ENCODE data around the gene WDR53. TPM values are rescaled to one million over a fixed set of nuclear protein-coding genes. Genes with fewer than 3 reads are reported as not detected.
A peak's percentile ranks its signal among the peaks of the same experiment; 100 is the strongest.

WDR53 gene
- total and polyA plus RNA-seq, 9 of the 15 experiments (the other 6 are each of a cell fraction or from before 2014, with no cell fraction given) = 13.0 to 34.5 (median 20.9) TPM

DNA sequence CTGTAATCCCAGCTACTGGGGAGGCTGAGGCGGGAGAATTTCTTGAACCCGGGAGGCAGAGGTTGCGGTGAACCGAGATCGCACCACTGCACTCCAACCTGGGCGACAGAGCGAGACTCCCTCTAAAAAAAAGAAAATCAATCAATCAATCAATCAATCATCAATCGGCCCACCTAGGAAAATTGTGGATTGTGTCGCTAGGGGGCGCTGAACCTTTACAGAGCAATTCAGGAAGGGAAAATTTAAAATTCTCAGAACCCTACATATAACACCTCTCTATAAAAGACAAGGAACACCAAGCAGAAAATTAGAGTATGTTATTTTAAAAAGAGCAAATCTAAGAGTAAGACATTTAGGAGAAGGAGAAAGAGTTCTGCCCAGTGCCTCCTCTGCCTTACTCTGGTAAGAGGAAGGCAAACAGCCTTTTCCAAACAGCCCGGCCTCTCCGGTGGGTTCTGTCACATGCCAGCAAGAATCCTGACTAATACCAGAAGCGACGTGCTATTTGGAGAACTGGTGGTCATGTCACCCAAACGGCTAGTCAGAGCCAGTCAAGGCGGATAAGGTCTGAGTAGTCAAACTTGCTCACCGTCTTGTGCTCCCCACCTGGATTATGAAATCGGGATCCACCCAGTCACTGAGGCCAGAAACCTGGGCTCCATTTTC lies 30.9 kb downstream of the WDR53 start:
- DNase-seq (ENCODE audit: extremely low read depth in 1 of 4, low spot score in 3 of 4) (peak; percentile 32 to 44 (median 39)), FAIRE-seq (peak; percentile 40), ATAC-seq (peak; percentile 45)
- Histone ChIP-seq H4K20me1 (replicated peaks; ENCODE audit: control insufficient read depth, insufficient read depth, low read length) (no peaks in the 10 kb centered on the region), H3K9me1 (ENCODE audit: control insufficient read depth, insufficient read depth, low read length) (no peaks in the 10 kb centered on the region), H3K4me1 (replicated peaks in 1 of 2; ENCODE audit: control insufficient read depth in 2 of 2, insufficient read depth in 2 of 2, low read length in 2 of 2) (peaks cover 4 to 13% of the 10 kb centered on the region in 2 experiments; a peak in 2 of 5 replicates), H3K79me2 (ENCODE audit: control insufficient read depth, insufficient read depth, low read length) (no peaks in the 10 kb centered on the region), H3K4me2 (ENCODE audit: insufficient read depth, low read length) (peak overlapping the region; percentile 35; the same call in 1 of the 2 replicates), H3K36me3 (ENCODE audit: control insufficient read depth, insufficient read depth, low read length) (no peaks in the 10 kb centered on the region), H3K9ac (ENCODE audit: insufficient read depth in 1 of 2, low read depth in 2 of 2, low read length in 2 of 2) (no peak overlapping the region), H3K4me3 (no peak overlapping the region), H3K27me3 (ENCODE audit: control insufficient read depth in 2 of 2, insufficient read depth in 2 of 2, low read length in 2 of 2) (no peaks in the 10 kb centered on the region), H3K27ac (ENCODE audit: extremely low read depth, low read depth, low read length) (no peak overlapping the region), H2AFZ (ENCODE audit: low read depth, low read length) (peak overlapping the region; percentile 88), H3K9me3 (replicated peaks; ENCODE audit: control insufficient read depth, insufficient read depth, low read depth, low read length) (no peaks in the 10 kb centered on the region)
- ChIA-PET POLR2A (no interaction called here), CTCF (ENCODE audit: low intra/inter-chr PET ratio) (no interaction called here)
- intact Hi-C loops (cut with micrococcal nuclease) (no loop called here), in situ Hi-C loops (cut with MboI) (loop anchor here (10.0 kb wide), 1 partner anchor 647 kb away; no protein-coding TSS in a partner anchor)
- BruUV-seq (replicated peaks) = no TSS peak
- 26% methylated on average over 12 of the region's 18 CpGs for WGBS (ENCODE audit: insufficient coverage, low coverage, missing lambda C conversion rate)
- TF ChIP-seq, protein P1, sequence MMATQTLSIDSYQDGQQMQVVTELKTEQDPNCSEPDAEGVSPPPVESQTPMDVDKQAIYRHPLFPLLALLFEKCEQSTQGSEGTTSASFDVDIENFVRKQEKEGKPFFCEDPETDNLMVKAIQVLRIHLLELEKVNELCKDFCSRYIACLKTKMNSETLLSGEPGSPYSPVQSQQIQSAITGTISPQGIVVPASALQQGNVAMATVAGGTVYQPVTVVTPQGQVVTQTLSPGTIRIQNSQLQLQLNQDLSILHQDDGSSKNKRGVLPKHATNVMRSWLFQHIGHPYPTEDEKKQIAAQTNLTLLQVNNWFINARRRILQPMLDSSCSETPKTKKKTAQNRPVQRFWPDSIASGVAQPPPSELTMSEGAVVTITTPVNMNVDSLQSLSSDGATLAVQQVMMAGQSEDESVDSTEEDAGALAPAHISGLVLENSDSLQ (IDR thresholded peaks at IDR 0.05) = peak; percentile 87
- TF ChIP-seq, protein P2, sequence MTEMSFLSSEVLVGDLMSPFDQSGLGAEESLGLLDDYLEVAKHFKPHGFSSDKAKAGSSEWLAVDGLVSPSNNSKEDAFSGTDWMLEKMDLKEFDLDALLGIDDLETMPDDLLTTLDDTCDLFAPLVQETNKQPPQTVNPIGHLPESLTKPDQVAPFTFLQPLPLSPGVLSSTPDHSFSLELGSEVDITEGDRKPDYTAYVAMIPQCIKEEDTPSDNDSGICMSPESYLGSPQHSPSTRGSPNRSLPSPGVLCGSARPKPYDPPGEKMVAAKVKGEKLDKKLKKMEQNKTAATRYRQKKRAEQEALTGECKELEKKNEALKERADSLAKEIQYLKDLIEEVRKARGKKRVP (CRISPR knock-in tag; IDR thresholded peaks at IDR 0.05) = no peak
- TF ChIP-seq BHLHE40 (IDR thresholded peaks at IDR 0.05; ENCODE audit: low read length) = 0 out of 2 replicates have a peak, but pooled peaks have one; percentile 5
- TF ChIP-seq ZZZ3 (IDR thresholded peaks at IDR 0.05) = no peak
- TF ChIP-seq ZBTB1 (CRISPR knock-in tag; IDR thresholded peaks at IDR 0.05; ENCODE audit: borderline replicate concordance, low read depth) = no peak
- TF ChIP-seq, protein P3, sequence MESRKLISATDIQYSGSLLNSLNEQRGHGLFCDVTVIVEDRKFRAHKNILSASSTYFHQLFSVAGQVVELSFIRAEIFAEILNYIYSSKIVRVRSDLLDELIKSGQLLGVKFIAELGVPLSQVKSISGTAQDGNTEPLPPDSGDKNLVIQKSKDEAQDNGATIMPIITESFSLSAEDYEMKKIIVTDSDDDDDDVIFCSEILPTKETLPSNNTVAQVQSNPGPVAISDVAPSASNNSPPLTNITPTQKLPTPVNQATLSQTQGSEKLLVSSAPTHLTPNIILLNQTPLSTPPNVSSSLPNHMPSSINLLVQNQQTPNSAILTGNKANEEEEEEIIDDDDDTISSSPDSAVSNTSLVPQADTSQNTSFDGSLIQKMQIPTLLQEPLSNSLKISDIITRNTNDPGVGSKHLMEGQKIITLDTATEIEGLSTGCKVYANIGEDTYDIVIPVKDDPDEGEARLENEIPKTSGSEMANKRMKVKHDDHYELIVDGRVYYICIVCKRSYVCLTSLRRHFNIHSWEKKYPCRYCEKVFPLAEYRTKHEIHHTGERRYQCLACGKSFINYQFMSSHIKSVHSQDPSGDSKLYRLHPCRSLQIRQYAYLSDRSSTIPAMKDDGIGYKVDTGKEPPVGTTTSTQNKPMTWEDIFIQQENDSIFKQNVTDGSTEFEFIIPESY (CRISPR knock-in tag; IDR thresholded peaks at IDR 0.05) = 0 out of 2 replicates have a peak, but pooled peaks have one; percentile 9
- TF ChIP-seq, protein P4, sequence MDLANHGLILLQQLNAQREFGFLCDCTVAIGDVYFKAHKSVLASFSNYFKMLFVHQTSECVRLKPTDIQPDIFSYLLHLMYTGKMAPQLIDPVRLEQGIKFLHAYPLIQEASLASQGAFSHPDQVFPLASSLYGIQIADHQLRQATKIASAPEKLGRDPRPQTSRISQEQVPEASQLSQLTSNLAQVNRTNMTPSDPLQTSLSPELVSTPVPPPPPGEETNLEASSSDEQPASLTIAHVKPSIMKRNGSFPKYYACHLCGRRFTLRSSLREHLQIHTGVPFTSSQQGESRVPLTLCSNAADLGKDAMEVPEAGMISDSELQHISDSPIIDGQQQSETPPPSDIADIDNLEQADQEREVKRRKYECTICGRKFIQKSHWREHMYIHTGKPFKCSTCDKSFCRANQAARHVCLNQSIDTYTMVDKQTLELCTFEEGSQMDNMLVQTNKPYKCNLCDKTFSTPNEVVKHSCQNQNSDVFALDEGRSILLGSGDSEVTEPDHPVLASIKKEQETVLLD (IDR thresholded peaks at IDR 0.05) = peak; percentile 64; the same call in 1 of the 2 replicates
- no peak for TF ChIP-seq SAFB (IDR thresholded peaks at IDR 0.05; ENCODE audit: borderline replicate concordance, low read depth, low read length)
- TF ChIP-seq ZFPM2 (CRISPR knock-in tag; IDR thresholded peaks at IDR 0.05) = no peak
- TF ChIP-seq, protein P5, sequence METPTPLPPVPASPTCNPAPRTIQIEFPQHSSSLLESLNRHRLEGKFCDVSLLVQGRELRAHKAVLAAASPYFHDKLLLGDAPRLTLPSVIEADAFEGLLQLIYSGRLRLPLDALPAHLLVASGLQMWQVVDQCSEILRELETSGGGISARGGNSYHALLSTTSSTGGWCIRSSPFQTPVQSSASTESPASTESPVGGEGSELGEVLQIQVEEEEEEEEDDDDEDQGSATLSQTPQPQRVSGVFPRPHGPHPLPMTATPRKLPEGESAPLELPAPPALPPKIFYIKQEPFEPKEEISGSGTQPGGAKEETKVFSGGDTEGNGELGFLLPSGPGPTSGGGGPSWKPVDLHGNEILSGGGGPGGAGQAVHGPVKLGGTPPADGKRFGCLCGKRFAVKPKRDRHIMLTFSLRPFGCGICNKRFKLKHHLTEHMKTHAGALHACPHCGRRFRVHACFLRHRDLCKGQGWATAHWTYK (CRISPR knock-in tag; IDR thresholded peaks at IDR 0.05) = no peak
